HG03135 (cell line): ENCODE results near the gene FOXD4L1.
"Not testable (repeated sequence)": the region's sequence is repeated elsewhere in the genome, so short reads cannot be mapped to it uniquely, and the experiment has no call there.

ENCODE experiments used
- ATAC-seq: cut with Tn5 transposase; IDR thresholded peaks from one replicate; pipeline ENCODE4 v1.9.1; 2021; ENCODE audit warnings: mild to moderate bottlenecking, moderate library complexity; ENCODE audit not compliant: unreplicated experiment

FOXD4L1 gene

DNA sequence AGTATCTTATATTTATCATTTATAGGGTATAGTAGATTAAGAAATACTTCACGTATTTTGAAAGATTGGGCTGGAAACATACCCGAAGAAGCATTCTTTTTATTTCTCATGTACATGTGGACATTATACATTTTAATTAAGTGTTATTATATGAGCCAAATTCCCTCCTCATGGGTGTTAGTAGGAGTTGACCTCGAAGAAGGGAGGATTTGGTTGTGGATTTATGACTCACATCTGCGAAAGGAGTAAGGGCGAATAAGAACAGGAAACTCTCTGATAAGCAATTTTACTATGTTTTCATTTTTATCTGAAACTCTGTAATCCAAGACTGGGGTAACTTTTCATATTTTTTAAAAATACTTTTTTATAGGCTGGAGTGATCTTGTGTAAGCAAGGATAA lies 23.0 kb downstream of the FOXD4L1 start:
- not testable (repeated sequence) for ATAC-seq

GRCh38 chr2:113524986-113525385 lies 26.5 kb downstream of the FOXD4L1 start:
- ATAC-seq, result not testable (repeated sequence)

DNA sequence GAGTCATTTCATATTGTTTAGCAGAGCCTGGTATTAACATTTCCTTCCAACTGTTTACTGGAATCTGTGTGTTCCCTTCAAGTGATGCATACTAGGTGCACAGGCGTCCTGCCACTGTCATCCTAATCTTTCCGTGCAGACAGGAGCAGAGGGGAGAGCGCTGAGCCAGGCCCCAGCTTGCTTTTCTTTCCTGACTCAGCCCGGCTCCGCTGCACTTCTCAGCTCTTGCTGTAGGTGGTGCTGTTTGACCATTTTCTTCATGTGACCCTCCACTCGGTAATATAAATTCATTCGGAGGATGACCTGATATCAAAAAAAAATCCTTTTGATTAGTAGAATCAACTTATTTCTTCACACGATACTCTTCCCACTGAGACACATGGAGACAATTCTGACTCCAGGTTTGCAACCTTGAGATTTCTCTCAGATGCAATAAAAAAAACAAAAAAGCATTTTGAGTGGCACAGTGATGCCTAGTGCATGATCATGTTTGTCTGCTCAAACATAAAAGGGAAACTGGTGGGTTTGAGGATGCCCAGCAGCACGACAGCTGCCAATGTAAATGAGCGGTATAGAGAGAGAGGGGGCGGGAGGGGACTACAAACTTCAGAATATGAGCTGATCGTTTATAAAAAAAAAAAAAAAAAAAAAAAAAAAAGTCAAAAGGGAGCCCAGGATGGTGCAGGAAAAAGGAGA lies 29.0 kb downstream of the FOXD4L1 start:
- ATAC-seq, result peak; percentile 78

GRCh38 chr2:113528126-113528525 lies 29.7 kb downstream of the FOXD4L1 start:
- ATAC-seq, result not testable (repeated sequence)

GRCh38 chr2:113528904-113529303 lies 30.4 kb downstream of the FOXD4L1 start:
- not testable (repeated sequence) for ATAC-seq

- ATAC-seq, result not testable (repeated sequence)
Measured at GRCh38 chr2:113532991-113533390, 34.5 kb downstream of the FOXD4L1 start.

GRCh38 chr2:113536573-113536972 lies 38.1 kb downstream of the FOXD4L1 start:
- ATAC-seq, result not testable (repeated sequence)

- not testable (repeated sequence) for ATAC-seq
Measured at GRCh38 chr2:113540834-113541203, 42.4 kb downstream of the FOXD4L1 start.

DNA sequence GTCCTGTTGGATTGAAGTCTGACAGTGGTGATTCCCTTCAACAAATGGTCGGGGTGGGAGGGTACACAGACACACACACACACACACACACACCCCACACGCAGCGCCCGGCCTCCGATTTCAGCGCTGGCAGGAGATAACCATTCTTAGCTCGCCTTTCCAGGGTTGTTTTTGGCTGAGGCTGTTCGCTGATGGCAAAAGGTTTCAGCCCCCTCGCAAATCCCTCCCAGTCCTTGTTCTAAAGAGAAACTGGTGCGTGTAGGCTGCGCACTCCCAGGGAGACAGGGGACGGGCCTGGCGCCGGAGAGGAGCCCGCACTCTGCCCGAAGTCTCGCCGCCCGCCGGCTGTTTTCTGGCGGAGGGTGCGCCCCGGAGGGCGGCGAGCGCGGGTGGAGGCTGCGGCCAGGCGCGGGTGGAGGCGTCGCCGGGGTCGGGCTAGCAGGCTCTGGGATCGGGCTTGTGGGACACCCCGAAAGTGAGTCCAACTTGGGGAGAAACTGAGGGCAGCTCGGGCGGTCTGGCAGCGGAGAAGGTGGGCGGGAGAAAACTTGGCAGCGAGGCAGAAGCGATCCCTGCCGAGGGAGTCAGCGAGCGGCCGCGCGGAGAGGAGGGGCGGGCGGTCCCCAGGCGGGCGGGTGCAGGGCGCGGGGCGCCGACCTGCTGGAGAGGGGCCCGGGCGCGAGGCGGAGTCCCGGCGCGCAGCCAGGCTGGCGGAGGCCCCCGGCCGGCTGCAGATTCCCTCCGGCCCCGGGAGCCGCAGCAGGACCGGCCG lies 42.9 kb downstream of the FOXD4L1 start:
- not testable (repeated sequence) for ATAC-seq

GRCh38 chr2:113541976-113542485 lies 43.6 kb downstream of the FOXD4L1 start:
- ATAC-seq, result not testable (repeated sequence)

DNA sequence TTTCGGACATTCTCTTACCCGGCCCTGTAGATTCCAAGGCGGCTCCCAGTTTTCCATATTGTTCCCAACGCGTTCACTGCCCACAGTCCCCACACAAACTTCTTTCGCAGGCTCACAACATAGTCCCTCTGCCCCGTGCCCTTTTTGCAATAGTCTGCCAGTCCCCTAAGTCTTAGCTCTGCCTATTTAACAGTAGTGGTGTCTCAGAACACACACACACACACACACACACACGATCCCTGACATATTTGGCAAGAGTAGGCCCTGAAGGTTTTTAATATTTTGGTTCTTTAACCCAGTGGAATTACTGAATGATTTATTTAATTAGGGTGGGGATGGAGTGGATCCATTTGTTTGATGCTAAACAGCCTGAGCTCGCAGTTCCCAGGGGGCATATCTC lies 44.1 kb downstream of the FOXD4L1 start:
- ATAC-seq, result not testable (repeated sequence)
